Uterus (tissue), 4 donors: Measurements from ENCODE around the gene EFCAB14. TPM values are rescaled to one million over a fixed set of nuclear protein-coding genes. Genes with fewer than 3 reads are reported as not detected.

Source experiments
- DNase-seq, 2 donors: peaks; one replicate each; pipeline ENCODE4 v3.0.0-alpha.2; 2019 to 2020
- H3K27ac ChIP-seq, 2 donors: fragments of 200-600 bp; sonication (generic); 1 replicate in 1 of 2; 2 replicates in 1 of 2; pipeline ENCODE4 v1.5.1; 2016 to 2018
- H3K27me3 ChIP-seq, 2 donors: fragments of 200-600 bp; sonication (generic); one replicate each; pipeline ENCODE4 v1.5.1; 2018 to 2019; ENCODE audit warnings: control low read depth in 1 of 2
- H3K36me3 ChIP-seq, 2 donors: fragments of 200-600 bp; sonication (generic); one replicate each; pipeline ENCODE4 v1.5.1; 2019; ENCODE audit warnings: control low read depth in 1 of 2
- H3K4me1 ChIP-seq, 2 donors: fragments of 200-600 bp; sonication (generic); one replicate each; pipeline ENCODE4 v1.5.1; 2018 to 2019; ENCODE audit warnings: control low read depth in 1 of 2
- H3K4me3 ChIP-seq, 2 donors: fragments of 200-600 bp; sonication (generic); 1 replicate in 1 of 2; 2 replicates in 1 of 2; pipeline ENCODE4 v1.5.1; 2018 to 2019; ENCODE audit warnings: mild to moderate bottlenecking in 1 of 2
- H3K9me3 ChIP-seq, 2 donors: fragments of 200-600 bp; sonication (generic); one replicate each; pipeline ENCODE4 v1.5.1; 2019; ENCODE audit warnings: control low read depth in 1 of 2
- POLR2A ChIP-seq, 2 donors: fragments of 450-650 bp; IDR thresholded peaks; one replicate each; pipeline ENCODE4 v1.6.1; 2016; ENCODE audit warnings: antibody characterized with exemption in 2 of 2, mild to moderate bottlenecking in 1 of 2, moderate library complexity in 1 of 2
- intact Hi-C: fragments of 100-400 bp; cut with DNase I; formaldehyde crosslinking; loops from one replicate; pipeline ENCODE4 v1.15.1; 2023; ENCODE audit warnings: low total_unique reads
- total RNA-seq, 4 donors: library from RNA; depleted of rRNA in 3 of 4; stranded (reverse); fragments of >200 nt in 3 of 4; gene quantifications; one replicate each; pipeline versions ENCODE4 v1.1.0 to v1.2.4, GENCODE V29; 2014 to 2023
- TF ChIP-seq, protein P1 (sequence below), 4 experiments: fragments of 200-600 bp in 2 of 4; fragments of 450-650 bp in 2 of 4; sonication (generic) in 2 of 4; IDR thresholded peaks; one replicate each; pipeline ENCODE4 v1.5.1; 2016 to 2019; ENCODE audit warnings: antibody characterized with exemption in 4 of 4, mild to moderate bottlenecking in 2 of 4, moderate library complexity in 1 of 4
- donor health status: DM: yes; HTN: yes; CAD: no.

EFCAB14 gene
- total RNA-seq, 4 donors from 2014 or later: 63.5 to 188 (median 96.0) TPM

DNA sequence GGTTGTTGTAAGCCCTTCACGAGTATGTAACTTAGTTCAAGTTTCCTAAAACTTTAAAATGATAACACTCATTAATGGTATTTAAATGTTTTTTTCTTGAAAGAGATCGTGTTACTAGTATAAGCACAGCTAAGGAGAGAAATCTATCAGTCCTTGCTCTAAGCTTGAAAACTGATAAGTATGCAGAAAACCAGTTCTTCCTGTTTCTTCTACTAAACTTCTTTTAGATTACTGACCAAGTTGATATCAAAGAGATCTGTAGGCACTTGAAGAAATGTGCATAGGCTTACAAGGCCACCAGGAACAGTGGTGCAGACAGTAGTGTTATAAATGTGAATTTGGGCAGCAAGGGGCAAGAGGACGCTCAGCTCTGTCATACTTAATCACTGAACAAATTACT is 3.9 kb downstream of the EFCAB14 start:
- Histone ChIP-seq H3K27ac (no peak overlapping the region), H3K27me3 (no peaks in the 10 kb centered on the region), H3K36me3 (no peaks in the 10 kb centered on the region), H3K4me1 (peaks cover 0 to 14% of the 10 kb centered on the region in 2 donors), H3K4me3 (no peak overlapping the region), H3K9me3 (no peaks in the 10 kb centered on the region)
- DNase-seq: no peak
- TF ChIP-seq, protein P1, sequence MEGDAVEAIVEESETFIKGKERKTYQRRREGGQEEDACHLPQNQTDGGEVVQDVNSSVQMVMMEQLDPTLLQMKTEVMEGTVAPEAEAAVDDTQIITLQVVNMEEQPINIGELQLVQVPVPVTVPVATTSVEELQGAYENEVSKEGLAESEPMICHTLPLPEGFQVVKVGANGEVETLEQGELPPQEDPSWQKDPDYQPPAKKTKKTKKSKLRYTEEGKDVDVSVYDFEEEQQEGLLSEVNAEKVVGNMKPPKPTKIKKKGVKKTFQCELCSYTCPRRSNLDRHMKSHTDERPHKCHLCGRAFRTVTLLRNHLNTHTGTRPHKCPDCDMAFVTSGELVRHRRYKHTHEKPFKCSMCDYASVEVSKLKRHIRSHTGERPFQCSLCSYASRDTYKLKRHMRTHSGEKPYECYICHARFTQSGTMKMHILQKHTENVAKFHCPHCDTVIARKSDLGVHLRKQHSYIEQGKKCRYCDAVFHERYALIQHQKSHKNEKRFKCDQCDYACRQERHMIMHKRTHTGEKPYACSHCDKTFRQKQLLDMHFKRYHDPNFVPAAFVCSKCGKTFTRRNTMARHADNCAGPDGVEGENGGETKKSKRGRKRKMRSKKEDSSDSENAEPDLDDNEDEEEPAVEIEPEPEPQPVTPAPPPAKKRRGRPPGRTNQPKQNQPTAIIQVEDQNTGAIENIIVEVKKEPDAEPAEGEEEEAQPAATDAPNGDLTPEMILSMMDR (IDR thresholded peaks at IDR 0.05): no peak
- no peak for TF ChIP-seq POLR2A (IDR thresholded peaks at IDR 0.05)
- intact Hi-C loops: no loop called here

DNA sequence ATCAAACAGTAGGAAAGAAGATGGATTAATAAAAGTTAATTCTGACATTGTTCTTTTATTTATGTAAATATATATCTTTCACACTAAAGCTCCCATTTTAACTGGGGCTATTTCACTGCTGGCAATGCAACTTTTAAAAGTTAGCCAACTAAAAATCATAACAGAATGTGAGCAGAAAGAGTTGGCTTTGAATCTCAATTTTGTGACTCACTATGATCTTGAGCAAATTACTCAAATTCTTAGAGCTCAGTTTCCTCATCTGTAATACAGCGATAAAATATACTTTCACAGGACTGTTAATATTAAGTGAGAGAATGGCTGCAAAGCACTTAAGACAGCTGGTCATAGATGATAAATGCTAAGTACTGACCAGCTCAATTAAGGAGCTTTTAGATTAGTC is 10.8 kb downstream of the EFCAB14 start:
- Histone ChIP-seq H3K36me3 (no peaks in the 10 kb centered on the region), H3K4me3 (no peak overlapping the region), H3K27ac (no peak overlapping the region), H3K9me3 (no peaks in the 10 kb centered on the region), H3K4me1 (no peaks in the 10 kb centered on the region), H3K27me3 (no peaks in the 10 kb centered on the region)
- intact Hi-C loops: no loop called here
- no peak for DNase-seq
- TF ChIP-seq, protein P1 (IDR thresholded peaks at IDR 0.05): no peak
- TF ChIP-seq POLR2A (IDR thresholded peaks at IDR 0.05): no peak

DNA sequence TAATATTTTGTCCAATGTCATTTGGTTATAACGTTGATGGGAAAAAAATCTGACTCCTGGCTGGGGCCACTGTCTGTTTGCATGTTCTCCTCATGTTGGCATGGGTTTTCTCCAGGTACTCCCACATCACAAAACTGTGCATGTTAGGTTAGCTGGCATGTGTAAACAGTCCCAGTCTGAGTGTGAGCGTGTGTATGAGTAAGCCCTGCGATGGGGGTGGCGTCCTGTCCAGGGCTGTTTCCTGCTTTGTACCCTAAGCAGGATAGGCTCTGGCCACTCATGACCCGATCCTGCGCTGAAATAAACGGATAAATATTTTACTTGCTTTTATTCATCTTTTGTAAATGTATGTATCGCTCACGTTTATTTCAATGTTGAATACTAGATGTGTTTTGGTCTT is 13.5 kb downstream of the EFCAB14 start:
- no peak overlapping the region for H3K27ac ChIP-seq
- no peak overlapping the region for H3K4me3 ChIP-seq
- DNase-seq: no peak
- no peaks in the 10 kb centered on the region for H3K9me3 ChIP-seq
- no peaks in the 10 kb centered on the region for H3K27me3 ChIP-seq
- intact Hi-C loops: no loop called here
- H3K36me3 ChIP-seq: no peaks in the 10 kb centered on the region
- no peak for TF ChIP-seq POLR2A (IDR thresholded peaks at IDR 0.05)
- TF ChIP-seq, protein P1 (IDR thresholded peaks at IDR 0.05): no peak
- H3K4me1 ChIP-seq: no peaks in the 10 kb centered on the region

DNA sequence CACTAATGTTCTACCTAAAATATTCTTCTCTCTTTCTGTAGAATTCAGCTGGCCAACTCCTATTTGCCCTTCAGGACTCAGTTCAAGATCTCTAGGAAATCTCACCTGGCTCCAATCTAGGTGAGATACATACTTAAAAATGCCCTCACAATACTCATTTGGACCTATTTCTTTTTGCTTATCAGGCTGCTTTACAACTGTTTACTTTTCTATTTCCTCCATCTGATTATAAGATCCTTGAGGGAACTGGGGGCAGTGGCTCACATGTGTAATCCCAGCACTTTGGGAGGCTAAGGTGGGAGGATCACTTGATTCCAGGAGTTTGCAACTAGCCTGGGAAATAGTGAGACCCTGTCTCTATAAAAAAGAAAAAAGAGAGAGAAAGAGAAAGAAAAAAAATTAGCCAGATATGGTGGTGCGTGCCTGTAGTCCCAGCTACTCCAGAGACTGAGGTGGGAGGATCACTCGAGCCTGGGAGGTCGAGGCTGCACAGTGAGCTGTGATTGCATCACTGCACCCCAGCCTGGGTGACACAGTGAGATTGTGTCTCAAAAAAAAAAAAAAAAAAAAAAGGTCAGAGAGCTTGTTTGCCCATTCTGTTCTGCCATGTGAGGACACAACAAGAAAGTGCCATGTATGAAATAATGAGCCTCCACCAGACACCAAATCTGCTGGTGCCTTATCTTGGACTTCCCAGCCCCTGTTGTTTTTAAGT is 14.8 kb downstream of the EFCAB14 start:
- Histone ChIP-seq H3K27me3 (no peaks in the 10 kb centered on the region), H3K4me1 (no peaks in the 10 kb centered on the region), H3K36me3 (no peaks in the 10 kb centered on the region), H3K4me3 (no peak overlapping the region), H3K27ac (no peak overlapping the region), H3K9me3 (no peaks in the 10 kb centered on the region)
- intact Hi-C loops: no loop called here
- no peak for DNase-seq
- TF ChIP-seq POLR2A (IDR thresholded peaks at IDR 0.05): no peak
- TF ChIP-seq, protein P1 (IDR thresholded peaks at IDR 0.05): no peak

DNA sequence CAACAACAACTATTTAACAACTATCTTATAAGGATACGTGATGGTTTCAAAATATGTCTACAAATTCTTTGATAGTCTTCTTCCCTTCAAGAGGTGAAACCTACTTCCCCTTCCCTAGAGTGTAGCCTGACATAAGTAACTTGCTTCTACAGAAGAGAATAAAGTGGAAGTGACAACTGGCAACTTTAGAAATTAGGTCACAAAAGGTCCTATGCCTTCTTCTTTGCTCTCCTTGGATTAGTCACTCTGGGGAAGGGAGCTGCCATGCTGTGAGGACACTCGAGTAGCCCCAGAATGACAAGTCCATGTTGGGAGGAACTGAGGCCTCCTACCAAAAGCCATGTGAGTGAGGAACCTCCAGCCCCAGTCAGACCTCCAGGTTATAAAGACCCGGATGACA is 19.2 kb downstream of the EFCAB14 start:
- H3K27me3 ChIP-seq: no peaks in the 10 kb centered on the region
- H3K36me3 ChIP-seq: no peaks in the 10 kb centered on the region
- DNase-seq: no peak
- H3K4me1 ChIP-seq: no peaks in the 10 kb centered on the region
- no peak for TF ChIP-seq POLR2A (IDR thresholded peaks at IDR 0.05)
- TF ChIP-seq, protein P1 (IDR thresholded peaks at IDR 0.05): no peak
- H3K4me3 ChIP-seq: no peak overlapping the region
- intact Hi-C loops: no loop called here
- no peaks in the 10 kb centered on the region for H3K9me3 ChIP-seq
- no peak overlapping the region for H3K27ac ChIP-seq
